Measurements from ENCODE around the gene CDH16. TPM values are rescaled to one million over a fixed set of nuclear protein-coding genes. Genes with fewer than 3 reads are reported as not detected.
"Not testable (repeated sequence)": the region's sequence is repeated elsewhere in the genome, so short reads cannot be mapped to it uniquely, and the experiment has no call there.

The CDH16 gene
- total RNA-seq, 1 donor from 2014 or later, result not detected

DNA sequence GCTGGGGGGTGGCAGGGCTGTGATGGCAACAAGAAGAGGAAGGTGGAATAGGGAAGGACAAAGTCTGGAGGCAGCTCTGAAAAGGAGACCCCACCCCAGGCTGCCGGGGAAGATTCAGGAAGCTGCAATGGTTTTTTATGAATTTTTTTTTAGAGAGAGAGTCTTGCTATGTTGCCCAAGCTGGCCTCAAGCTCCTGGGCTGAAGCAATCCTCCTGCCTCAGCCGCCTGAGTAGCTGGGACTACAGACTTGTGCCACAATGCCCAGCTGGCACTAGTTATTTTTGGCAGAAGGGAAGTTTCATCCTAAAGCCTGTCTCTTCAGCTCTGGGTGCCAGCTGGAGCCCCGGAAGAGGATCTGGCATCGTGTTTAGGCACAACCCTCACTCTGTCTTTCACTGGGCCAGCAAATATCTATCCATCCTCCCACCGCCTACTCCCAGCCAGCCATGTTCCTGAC, 41.0 kb upstream of the CDH16 start:
- no peaks in the 10 kb centered on the region for H3K4me1 ChIP-seq
- H3K27me3 ChIP-seq, result no peaks in the 10 kb centered on the region
- no peak overlapping the region for H3K4me3 ChIP-seq
- intact Hi-C loops (cut with DNase I), result no loop called here
- TF ChIP-seq, protein P1, sequence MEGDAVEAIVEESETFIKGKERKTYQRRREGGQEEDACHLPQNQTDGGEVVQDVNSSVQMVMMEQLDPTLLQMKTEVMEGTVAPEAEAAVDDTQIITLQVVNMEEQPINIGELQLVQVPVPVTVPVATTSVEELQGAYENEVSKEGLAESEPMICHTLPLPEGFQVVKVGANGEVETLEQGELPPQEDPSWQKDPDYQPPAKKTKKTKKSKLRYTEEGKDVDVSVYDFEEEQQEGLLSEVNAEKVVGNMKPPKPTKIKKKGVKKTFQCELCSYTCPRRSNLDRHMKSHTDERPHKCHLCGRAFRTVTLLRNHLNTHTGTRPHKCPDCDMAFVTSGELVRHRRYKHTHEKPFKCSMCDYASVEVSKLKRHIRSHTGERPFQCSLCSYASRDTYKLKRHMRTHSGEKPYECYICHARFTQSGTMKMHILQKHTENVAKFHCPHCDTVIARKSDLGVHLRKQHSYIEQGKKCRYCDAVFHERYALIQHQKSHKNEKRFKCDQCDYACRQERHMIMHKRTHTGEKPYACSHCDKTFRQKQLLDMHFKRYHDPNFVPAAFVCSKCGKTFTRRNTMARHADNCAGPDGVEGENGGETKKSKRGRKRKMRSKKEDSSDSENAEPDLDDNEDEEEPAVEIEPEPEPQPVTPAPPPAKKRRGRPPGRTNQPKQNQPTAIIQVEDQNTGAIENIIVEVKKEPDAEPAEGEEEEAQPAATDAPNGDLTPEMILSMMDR (IDR thresholded peaks at IDR 0.05), result no peak
- H3K27ac ChIP-seq, result no peak overlapping the region
- no peaks in the 10 kb centered on the region for H3K9me3 ChIP-seq
- no peak for DNase-seq (ENCODE audit: low spot score in 2 of 2)
- no peaks in the 10 kb centered on the region for H3K36me3 ChIP-seq

DNA sequence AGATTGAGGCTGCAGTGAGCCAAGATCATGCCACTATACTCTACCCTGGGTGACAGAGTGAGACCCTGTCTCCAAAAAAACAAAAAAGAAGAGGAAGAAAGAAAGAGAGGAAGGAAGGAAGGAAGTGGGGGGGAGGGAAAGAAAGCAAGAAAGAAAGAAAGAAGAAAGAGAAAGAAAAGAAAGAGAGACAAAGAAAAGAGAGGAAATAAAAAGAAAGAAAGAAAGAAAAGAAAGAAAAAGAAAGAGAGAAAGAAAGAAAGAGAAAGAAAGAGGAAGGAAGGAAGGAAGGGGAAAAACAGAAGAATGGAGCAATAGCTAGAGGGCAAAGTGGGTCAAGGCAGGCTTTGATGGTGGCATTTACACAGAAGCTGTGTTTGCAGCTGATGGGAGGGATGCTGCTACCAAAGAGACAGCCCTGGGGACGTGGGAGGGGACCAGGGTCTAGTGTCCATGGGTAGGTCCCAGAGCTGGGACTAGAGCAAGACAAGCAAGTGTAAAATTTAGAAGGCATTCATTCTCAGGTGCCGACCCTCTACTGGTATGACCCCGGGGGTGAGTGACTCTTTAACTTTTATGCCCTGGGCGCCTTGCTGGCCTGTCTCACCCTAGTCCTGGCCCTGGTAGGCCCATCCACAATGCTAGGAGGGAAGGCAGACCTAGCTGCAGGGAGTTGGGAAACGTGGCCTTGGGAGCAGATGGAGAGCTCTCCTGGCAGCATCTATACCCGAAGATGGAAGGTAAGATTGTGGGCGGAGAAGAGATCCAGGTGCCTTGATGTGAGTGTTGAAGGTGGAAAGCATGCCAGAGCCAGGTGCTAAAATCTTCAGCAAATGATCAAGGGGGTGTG, 40.4 kb upstream of the CDH16 start:
- intact Hi-C loops (cut with DNase I), result no loop called here

DNA sequence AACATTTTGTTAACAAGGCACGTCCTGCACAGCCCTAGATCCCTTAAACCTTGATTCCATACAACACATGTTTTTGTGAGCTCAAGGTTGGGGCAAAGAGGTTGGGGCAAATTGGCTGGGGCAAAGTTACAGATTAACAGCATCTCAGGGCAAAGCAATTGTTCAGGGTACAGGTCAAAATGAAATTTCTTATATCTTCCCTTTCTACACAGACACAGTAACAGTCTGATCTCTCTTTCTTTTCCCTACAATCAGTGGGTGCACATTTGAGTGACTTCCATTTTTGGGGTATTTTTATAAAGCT, 37.4 kb upstream of the CDH16 start:
- H3K4me1 ChIP-seq; H3K27ac ChIP-seq; intact Hi-C loops (cut with DNase I); H3K9me3 ChIP-seq; H3K4me3 ChIP-seq; H3K36me3 ChIP-seq; DNase-seq (ENCODE audit: low spot score in 2 of 2); H3K27me3 ChIP-seq: not testable (repeated sequence)

More for the DNA sequence above, 40.4 kb upstream of the CDH16 start:
- DNase-seq (ENCODE audit: low spot score in 2 of 2), result no peak
- no peaks in the 10 kb centered on the region for H3K36me3 ChIP-seq
- TF ChIP-seq, protein P1 (IDR thresholded peaks at IDR 0.05), result no peak
- H3K27ac ChIP-seq, result no peak overlapping the region
- H3K27me3 ChIP-seq, result no peaks in the 10 kb centered on the region
- H3K9me3 ChIP-seq, result no peaks in the 10 kb centered on the region
- no peaks in the 10 kb centered on the region for H3K4me1 ChIP-seq
- H3K4me3 ChIP-seq, result no peak overlapping the region

DNA sequence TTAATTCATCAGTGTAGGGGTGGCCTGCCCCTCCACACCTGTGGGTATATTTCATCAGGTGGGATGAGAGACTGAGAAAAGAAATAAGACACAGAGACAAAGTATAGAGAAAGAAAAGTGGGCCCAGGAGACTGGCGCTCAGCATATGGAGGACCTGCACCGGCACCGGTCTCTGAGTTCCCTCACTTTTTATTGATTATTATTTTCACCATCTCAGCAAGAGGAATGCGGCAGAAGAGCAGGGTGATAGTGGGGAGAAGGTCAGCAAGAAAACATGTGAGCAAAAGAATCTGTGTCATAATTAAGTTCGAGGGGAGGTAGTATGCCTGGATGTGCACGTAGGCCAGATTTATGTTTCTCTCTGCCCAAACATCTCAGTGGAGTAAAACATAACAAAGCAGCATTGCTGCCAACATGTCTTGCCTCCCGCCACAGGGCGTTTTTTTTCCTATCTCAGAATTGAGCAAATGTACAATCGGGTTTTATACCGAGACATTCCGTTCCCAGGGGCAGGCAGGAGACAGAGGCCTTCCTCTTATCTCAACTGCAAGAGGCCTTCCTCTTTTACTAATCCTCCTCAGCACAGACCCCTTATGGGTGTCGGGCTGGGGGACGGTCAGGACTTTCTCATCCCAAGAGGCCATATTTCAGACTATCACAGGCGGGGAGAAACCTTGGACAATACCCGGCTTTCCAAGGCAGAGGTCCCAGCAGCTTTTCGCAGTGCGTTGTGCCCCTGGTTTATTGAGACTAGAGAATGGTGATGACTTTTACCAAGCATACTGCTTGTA, 36.9 kb upstream of the CDH16 start:
- H3K9me3 ChIP-seq, result not testable (repeated sequence)

DNA sequence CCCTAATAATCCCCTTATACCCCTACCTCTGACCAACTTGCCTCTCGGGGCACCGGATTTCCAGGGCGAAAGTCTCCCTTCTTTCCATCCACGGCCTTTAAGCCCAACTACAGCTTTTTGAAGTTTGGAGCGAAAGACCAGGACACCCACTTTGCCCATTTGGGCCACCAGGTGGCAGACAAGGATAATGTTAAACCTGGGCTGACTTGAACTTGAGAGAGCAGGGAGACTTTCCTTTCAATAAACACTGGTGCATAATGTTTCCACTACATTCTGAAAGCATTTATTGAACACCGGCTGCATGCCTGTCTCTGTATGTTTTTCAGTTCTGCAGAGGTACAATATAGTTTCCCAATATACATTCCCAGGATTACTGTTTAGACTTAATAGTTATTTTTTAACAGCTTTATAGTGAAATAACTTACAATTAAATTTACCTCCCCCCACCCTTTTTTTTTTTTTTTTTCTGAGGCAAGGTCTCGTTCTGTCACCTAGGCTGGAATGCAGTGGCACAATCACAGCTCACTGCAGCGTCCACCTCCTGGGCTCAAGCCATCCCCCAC, 35.5 kb upstream of the CDH16 start:
- H3K27me3 ChIP-seq, result no peaks in the 10 kb centered on the region
- H3K4me1 ChIP-seq, result no peaks in the 10 kb centered on the region
- no peak overlapping the region for H3K27ac ChIP-seq
- no peaks in the 10 kb centered on the region for H3K9me3 ChIP-seq
- no peak overlapping the region for H3K4me3 ChIP-seq
- DNase-seq (ENCODE audit: low spot score in 2 of 2), result peak in 1 of 2 donors; percentile 87
- TF ChIP-seq, protein P1 (IDR thresholded peaks at IDR 0.05), result peak; percentile 53 to 80 (median 72)
- intact Hi-C loops (cut with DNase I), result loop anchor here (2.0 kb wide), 1 partner anchor 231 kb away; no protein-coding TSS in a partner anchor
- no peaks in the 10 kb centered on the region for H3K36me3 ChIP-seq

More for the DNA sequence above, 36.9 kb upstream of the CDH16 start:
- not testable (repeated sequence) for DNase-seq (ENCODE audit: low spot score in 2 of 2); H3K4me1 ChIP-seq; H3K27me3 ChIP-seq; H3K36me3 ChIP-seq; H3K4me3 ChIP-seq; H3K27ac ChIP-seq
- intact Hi-C loops (cut with DNase I), result loop anchor here (2.0 kb wide), 1 partner anchor 229 kb away; no protein-coding TSS in a partner anchor

DNA sequence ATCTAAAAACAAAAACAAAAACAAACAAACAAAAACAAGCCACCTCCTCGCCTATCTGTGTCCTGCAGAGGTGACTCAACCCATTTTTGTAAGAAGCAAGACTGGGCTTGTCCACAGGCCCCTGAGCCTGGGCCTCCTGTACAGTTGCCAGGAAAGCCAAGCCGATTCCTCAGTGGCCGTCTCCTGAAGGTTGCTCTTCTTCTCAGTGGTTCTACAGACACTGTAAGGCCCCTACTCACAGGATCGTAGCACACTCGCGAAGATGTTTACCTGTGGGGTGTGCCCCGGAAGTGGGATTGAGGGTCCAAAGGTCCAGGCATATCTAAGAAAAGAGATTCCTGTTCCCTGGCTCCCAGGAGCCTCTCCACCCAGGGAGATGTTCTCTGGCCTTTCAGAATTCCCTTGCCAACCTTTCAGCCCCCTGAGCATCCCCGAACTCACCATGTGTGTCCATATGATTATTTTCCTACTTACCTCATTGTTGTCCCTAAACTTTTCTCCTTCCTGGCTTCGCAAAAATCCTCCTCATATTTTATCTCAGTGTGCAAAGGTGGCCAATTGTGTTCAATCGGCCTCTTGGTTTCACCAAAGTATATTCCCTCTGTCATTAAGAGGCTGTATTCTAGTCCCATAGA, 34.9 kb upstream of the CDH16 start:
- Histone ChIP-seq H3K27me3 (no peaks in the 10 kb centered on the region), H3K4me1 (peaks cover 0 to 6% of the 10 kb centered on the region in 2 donors), H3K27ac (no peak overlapping the region), H3K4me3 (no peak overlapping the region), H3K9me3 (no peaks in the 10 kb centered on the region), H3K36me3 (no peaks in the 10 kb centered on the region)
- intact Hi-C loops (cut with DNase I), result loop anchor here (2.0 kb wide), 1 partner anchor 231 kb away; no protein-coding TSS in a partner anchor
- TF ChIP-seq, protein P1 (IDR thresholded peaks at IDR 0.05), result no peak
- no peak for DNase-seq (ENCODE audit: low spot score in 2 of 2)

Measured in ascending aorta (tissue), 2 donors.